Fibroblast of mammary gland (primary cell): Measurements from ENCODE around the gene AKR1C8.
"Not testable (repeated sequence)": the region's sequence is repeated elsewhere in the genome, so short reads cannot be mapped to it uniquely, and the experiment has no call there.

Experiments used
- DNase-seq: peaks from one replicate; pipeline ENCODE4 v3.0.0-alpha.2; 2010; ENCODE audit warnings: low read depth
- H3K4me3 ChIP-seq: 2 replicates; pipeline ENCODE4 v1.5.1; 2011; ENCODE audit warnings: low read depth, mild to moderate bottlenecking, low read length, moderate library complexity; ENCODE audit not compliant: control insufficient read depth
- TF ChIP-seq, protein P1 (sequence below): conservative IDR thresholded peaks from 2 replicates; pipeline ENCODE4 v1.5.1; 2011; ENCODE audit warnings: low read depth, low read length, inconsistent platforms; ENCODE audit not compliant: control insufficient read depth, insufficient read depth

The AKR1C8 gene

DNA sequence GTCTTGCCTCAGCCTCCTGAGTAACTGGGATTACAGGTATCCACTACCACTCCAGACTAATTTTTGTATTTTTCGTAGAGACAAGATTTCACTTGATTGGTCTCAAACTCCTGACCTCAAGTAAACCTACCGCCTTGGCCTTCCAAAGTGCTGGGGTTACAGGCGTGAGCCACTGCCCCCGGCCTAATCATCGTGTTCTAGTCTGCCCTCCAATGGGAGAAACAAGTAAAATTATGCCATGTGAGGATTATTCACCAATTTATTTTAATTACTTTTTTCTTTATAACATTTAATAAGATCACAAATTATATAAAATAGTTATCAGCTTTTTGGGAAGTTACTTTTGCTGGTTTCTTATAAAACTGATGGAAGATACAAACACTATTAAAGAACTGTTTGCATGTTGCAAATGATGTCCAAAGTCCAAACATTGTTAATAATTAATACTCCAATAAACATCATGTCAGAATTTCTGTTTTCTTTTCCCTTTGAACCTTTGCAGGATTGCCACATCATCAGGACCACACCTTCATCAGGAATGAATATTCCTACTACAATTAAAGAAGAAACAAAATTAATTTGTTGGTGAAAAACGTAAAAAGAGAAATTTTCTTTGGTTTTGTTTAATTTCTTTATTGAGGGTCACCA lies 10.9 kb upstream of the AKR1C8 start:
- H3K4me3 ChIP-seq = no peak overlapping the region
- DNase-seq = no peak
- TF ChIP-seq, protein P1, sequence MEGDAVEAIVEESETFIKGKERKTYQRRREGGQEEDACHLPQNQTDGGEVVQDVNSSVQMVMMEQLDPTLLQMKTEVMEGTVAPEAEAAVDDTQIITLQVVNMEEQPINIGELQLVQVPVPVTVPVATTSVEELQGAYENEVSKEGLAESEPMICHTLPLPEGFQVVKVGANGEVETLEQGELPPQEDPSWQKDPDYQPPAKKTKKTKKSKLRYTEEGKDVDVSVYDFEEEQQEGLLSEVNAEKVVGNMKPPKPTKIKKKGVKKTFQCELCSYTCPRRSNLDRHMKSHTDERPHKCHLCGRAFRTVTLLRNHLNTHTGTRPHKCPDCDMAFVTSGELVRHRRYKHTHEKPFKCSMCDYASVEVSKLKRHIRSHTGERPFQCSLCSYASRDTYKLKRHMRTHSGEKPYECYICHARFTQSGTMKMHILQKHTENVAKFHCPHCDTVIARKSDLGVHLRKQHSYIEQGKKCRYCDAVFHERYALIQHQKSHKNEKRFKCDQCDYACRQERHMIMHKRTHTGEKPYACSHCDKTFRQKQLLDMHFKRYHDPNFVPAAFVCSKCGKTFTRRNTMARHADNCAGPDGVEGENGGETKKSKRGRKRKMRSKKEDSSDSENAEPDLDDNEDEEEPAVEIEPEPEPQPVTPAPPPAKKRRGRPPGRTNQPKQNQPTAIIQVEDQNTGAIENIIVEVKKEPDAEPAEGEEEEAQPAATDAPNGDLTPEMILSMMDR = no peak

DNA sequence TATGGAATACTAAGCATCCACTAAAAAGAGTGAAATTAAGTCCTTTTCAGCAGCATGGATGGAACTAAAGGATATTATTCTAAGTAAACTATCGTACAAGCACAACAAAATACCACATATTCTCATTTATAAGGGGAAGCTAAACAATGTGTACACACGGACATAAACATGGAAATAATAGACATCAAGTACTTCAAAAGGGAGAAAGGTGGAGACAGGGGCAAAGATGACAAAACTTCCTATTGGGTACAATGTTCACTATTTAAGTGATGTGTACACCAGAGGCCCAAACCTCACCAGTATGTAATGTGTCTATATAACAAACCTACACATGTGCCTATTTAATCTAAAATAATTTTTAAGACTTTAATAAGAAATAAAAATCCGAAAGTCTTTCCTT lies 9.5 kb upstream of the AKR1C8 start:
- H3K4me3 ChIP-seq = no peak overlapping the region
- DNase-seq = no peak
- TF ChIP-seq, protein P1 = no peak

DNA sequence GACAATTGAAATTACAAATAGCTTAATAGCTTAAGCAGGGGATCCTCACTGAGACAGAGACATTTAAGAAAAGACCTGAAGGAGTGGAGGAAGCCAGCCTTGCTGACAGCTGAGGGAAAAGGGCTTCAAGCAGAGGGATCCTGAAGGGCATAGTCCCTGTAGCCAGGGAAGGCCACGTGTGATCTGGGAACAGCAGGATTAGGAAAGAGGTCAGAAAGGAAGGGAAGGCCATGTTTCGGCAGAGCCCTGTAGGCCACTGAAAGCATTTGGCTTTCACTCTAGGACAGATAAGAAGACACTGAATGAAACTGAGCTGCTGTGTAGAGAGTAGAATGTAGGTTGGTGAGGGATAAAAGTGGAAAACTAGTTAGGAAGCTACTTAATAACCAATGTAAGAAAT lies 3.4 kb upstream of the AKR1C8 start:
- TF ChIP-seq, protein P1 = no peak
- no peak for DNase-seq
- no peak overlapping the region for H3K4me3 ChIP-seq

DNA sequence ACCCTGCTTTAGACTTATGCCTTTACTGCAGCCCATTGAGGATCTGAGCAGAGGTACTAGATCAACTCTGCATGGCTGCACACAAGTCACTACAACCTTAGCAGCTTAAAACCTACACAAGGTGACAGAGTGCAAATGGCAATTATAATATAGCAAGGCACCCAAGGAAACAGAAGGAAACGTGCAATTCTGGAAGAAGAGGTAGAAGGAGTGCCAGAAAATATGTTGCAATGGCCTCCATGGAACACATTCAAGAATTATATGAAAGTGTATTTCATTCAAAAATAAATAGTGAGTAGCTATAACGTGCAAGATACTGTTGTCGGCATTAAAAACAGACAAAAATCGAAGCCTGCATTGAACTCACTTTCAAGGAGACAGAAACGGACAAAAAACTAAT lies 2.9 kb upstream of the AKR1C8 start:
- TF ChIP-seq, protein P1 = no peak
- no peak overlapping the region for H3K4me3 ChIP-seq
- no peak for DNase-seq

DNA sequence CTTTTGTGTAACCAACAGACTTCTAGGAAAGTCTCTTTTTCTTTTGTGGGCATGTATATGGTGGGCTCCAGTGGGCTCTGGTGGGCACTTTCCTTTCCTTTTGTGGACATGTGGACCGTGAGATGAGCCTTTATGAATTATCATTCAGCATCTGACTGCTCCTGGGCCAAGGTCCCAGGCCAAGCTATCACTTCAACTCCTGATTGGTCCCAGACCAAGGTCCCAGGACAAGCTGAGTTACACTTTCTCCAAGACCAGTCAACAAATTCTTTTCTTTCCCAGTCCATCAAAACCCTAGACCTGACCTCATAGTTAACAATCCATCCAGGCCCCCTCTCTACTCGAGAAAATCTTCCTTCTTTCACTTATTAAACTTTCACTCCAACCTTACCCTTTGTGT lies 1.0 kb downstream of the AKR1C8 start:
- TF ChIP-seq, protein P1 = no peak
- no peak for DNase-seq
- no peak overlapping the region for H3K4me3 ChIP-seq

DNA sequence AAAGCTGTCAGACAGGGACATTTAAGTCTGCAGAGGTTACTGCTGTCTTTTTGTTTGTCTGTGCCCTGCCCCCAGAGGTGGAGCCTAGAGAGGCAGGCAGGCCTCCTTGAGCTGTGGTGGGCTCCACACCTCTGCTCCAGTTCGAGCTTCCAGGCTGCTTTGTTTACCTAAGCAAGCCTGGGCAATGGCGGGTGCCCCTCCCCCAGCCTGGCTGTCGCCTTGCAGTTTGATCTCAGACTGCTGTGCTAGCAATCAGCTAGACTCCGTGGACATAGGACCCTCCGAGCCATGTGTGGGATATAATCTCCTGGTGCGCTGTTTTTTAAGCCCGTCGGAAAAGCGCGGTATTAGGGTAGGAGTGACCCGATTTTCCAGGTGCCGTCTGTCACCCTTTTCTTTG lies 4.4 kb downstream of the AKR1C8 start:
- H3K4me3 ChIP-seq = not testable (repeated sequence)

DNA sequence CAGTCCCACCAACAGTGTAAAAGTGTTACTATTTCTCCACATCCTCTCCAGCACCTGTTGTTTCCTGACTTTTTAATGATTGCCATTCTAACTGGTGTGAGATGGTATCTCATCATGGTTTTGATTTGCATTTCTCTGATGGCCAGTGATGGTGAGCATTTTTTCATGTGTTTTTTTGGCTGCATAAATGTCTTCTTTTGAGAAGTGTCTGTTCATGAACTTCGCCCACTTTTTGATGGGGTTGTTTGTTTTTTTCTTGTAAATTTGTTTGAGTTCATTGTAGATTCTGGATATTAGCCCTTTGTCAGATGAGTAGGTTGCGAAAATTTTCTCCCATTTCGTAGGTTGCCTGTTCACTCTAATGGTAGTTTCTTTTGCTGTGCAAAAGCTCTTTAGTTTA lies 9.4 kb downstream of the AKR1C8 start:
- H3K4me3 ChIP-seq, DNase-seq: not testable (repeated sequence)

More for the DNA sequence above, 4.4 kb downstream of the AKR1C8 start:
- not testable (repeated sequence) for DNase-seq

DNA sequence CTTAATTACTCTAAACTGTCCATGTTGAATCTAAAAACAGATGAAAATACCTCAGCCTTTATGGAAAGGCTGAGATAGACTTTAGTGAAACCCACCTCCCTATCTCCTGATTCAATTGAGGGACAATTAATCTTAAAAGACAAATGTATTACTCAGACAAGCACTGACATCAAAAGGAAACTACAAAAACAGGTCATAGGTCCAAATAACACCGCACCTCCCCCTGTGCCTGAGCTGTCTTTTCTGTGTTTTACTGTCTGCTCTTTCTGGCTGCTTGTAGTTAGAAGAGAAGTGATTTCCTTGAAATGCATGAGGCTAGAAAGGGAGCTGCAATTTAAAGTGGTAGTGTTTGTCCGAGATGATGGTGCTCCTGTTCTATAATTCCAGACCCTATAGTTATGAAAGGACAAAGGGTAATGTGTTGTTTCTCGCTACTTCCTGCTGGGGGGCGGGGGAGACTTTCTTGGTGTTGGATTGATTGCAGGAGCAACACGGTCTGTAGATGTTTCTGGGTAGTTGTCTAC lies 16.0 kb downstream of the AKR1C8 start:
- TF ChIP-seq, protein P1 = no peak
- H3K4me3 ChIP-seq = no peak overlapping the region
- no peak for DNase-seq
